NT2/D1 (cell line): ENCODE measurements around the gene UNC13C.

Experiments used
- YY1 ChIP-seq: IDR thresholded peaks from 2 replicates; pipeline ENCODE4 v1.6.1; 2011; ENCODE audit not compliant: insufficient read length, insufficient read depth
- ZNF274 ChIP-seq: IDR thresholded peaks from 2 replicates; pipeline ENCODE4 v1.6.1; 2011; ENCODE audit warnings: mild to moderate bottlenecking, low read depth, low read length

- TF ChIP-seq YY1 (no peak), ZNF274 (no peak)
Measured at GRCh38 chr15:54605043-54605442, 626.8 kb downstream of the UNC13C start.
